C4-2B (cell line): Measurements from ENCODE around the gene SPTBN5.
A peak's percentile ranks its signal among the peaks of the same experiment; 100 is the strongest.

Experiments
- H3K27ac ChIP-seq: fragments of 450-650 bp; 2 replicates; pipeline ENCODE4 v1.5.1; 2017
- CTCF ChIP-seq: fragments of 450-650 bp; conservative IDR thresholded peaks from 2 replicates; pipeline ENCODE4 v1.5.1; 2017; ENCODE audit warnings: mild to moderate bottlenecking
- ZFX ChIP-seq: fragments of 450-650 bp; IDR thresholded peaks from 2 replicates; pipeline ENCODE4 v1.6.1; 2017

The SPTBN5 gene

DNA sequence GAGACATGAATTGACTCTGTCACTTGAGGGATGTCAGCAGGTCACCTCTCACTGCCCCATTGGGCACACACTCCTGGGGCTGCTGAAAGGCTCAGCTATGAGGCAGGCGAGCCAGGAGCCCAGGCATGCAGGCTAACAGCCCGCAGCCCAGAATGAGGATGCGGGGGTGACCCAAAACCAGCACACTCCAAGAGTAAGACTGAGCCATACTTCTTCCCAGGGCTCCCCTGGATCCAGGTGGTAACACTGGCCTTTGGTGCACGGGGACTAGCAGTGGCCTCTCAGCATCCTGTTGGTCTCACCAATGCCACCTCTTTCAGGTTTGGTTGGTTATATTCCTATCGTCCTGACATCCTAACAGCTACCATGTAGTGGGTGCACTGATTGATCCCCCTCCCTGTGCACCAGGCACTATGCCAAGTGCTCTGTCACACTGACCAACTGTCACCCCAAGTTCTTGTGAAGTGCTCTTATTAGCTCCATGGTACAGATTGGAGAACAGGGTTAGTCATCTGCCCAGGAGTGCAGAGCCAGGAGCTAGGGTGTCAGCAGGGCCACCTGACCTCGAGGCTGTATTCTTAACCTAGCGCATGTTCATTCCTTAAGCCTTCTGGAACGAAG lies 24.8 kb upstream of the SPTBN5 start:
- H3K27ac ChIP-seq = peak overlapping the region; percentile 41; the same call in 1 of the 2 replicates
- TF ChIP-seq ZFX (no peak), CTCF (no peak)

- peak overlapping the region; percentile 41 for H3K27ac ChIP-seq
- TF ChIP-seq CTCF (no peak), ZFX (no peak)
These were observed 24.0 kb upstream of the SPTBN5 start for GRCh38 chr15:41917767-41918430.

- TF ChIP-seq ZFX = no peak
- TF ChIP-seq CTCF = no peak
- no peak overlapping the region for H3K27ac ChIP-seq
These were observed 21.6 kb upstream of the SPTBN5 start for GRCh38 chr15:41915255-41915994.

DNA sequence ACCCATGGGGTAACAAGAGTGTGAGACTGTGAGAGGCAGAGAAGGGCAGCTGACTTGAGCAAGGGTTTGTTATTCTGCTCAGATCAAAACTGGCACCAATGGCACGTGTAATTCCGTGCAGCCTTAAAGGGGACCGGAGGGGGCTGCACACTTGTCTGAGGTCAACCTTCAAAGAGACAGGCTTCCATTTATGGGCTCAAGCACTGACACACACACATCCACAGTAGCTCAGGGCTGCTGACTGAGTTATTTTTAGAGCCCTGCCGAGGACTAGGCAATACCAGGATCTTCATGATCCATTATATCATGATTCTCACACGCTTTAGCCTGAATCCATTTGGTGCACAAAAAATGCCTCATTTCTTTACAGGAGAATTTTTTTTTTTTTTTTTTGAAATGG lies 20.6 kb upstream of the SPTBN5 start:
- TF ChIP-seq ZFX (no peak), CTCF (no peak)
- H3K27ac ChIP-seq = no peak overlapping the region

DNA sequence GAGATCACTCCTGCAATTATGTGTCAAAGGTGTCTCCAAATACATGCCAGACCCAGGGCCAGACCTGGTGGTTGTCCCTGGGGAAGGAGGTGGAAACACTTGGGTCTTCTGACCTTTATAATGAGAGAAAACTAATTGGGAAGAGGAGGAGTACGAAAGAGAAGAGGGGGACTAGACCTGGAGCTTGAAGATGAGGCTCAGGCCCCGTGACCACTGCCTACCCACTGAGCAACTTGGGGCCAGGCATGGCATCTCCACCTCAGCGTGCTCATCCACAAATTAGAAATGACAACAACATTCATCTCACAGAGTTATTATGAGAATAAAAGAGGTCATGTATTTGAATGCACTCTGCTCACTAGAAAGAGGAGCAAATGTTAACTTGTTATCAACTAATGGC lies 19.4 kb upstream of the SPTBN5 start:
- H3K27ac ChIP-seq = no peak overlapping the region
- TF ChIP-seq CTCF = no peak
- TF ChIP-seq ZFX = no peak

GRCh38 chr15:41911691-41912345 lies 18.0 kb upstream of the SPTBN5 start:
- TF ChIP-seq CTCF (no peak), ZFX (no peak)
- no peak overlapping the region for H3K27ac ChIP-seq
